Psoas muscle (tissue), 8 donors: Measurements from ENCODE around the gene LIMD2. TPM values are rescaled to one million over a fixed set of nuclear protein-coding genes. Genes with fewer than 3 reads are reported as not detected.

Experiments used
- ATAC-seq, 4 donors: fragments of 200-7000 bp; cut with Tn5 transposase; one replicate each; pipeline ENCODE4 v1.9.1; 2020; ENCODE audit warnings: moderate library complexity in 3 of 4, mild to moderate bottlenecking in 2 of 4
- DNase-seq, 2 donors: peaks; one replicate each; pipeline ENCODE4 v3.0.0-alpha.2; 2020
- H3K27ac ChIP-seq: fragments of 200-600 bp; one replicate; pipeline ENCODE4 v1.8.0; 2022
- H3K27me3 ChIP-seq, 3 donors: fragments of 200-600 bp in 1 of 3; one replicate each; pipeline versions ENCODE4 v1.6.1 to v1.8.0; 2013 to 2022; ENCODE audit warnings: low read length in 2 of 3, mild to moderate bottlenecking in 2 of 3, moderate library complexity in 1 of 3; ENCODE audit not compliant: insufficient read depth in 3 of 3
- H3K36me3 ChIP-seq, 2 donors: fragments of 200-600 bp in 1 of 2; one replicate each; pipeline versions ENCODE4 v1.6.1 to v1.8.0; 2013 to 2022; ENCODE audit warnings: low read depth in 1 of 2, mild to moderate bottlenecking in 1 of 2, moderate library complexity in 1 of 2; ENCODE audit not compliant: insufficient read depth in 1 of 2
- H3K4me1 ChIP-seq: fragments of 200-600 bp; one replicate; pipeline ENCODE4 v1.8.0; 2022
- H3K4me3 ChIP-seq: fragments of 200-600 bp; one replicate; pipeline ENCODE4 v1.8.0; 2022; ENCODE audit warnings: mild to moderate bottlenecking
- H3K9me3 ChIP-seq: fragments of 200-600 bp; one replicate; pipeline ENCODE4 v1.8.0; 2022
- CTCF ChIP-seq: fragments of 200-600 bp; IDR thresholded peaks from one replicate; pipeline ENCODE4 v1.8.0; 2022; ENCODE audit warnings: antibody characterized with exemption
- WGBS, 3 donors: extraction: QIAGEN DNeasy Blood & Tissue Kit; methylation state at CpG; one replicate each; pipeline versions ENCODE4 v1.1.6 to v1.1.7; 2013; 5-methylcytosine and 5-hydroxymethylcytosine counted together
- intact Hi-C, 2 donors: fragments of 100-400 bp; cut with DNase I; formaldehyde crosslinking; loops; one replicate each; pipeline versions ENCODE4 v1.11.0 to v1.14.2; 2022
- polyA plus RNA-seq, 3 donors: library from polyadenylated mRNA; stranded (reverse); fragments of 200-250 nt; gene quantifications; one replicate each; pipeline ENCODE4 v1.2.3, GENCODE V29; 2013
- total RNA-seq, 4 donors: library from RNA; stranded (reverse); fragmentation: NEBNext Ultra II Directional in 2 of 4; extraction: Animal tissue kit (Norgen Biotek cat#: 25700) in 2 of 4; gene quantifications; one replicate each; pipeline versions ENCODE4 v1.2.1 to v1.2.4, GENCODE V29; 2021 to 2023
- donor health status: healthy with polysubstance abuse.
- donor health status: DM: no; HTN: no; CAD: no; lungs with moderate emphysema.
- donor health status: Bipolar disorder and iron deficiency.
- donor health status: healthy.
- donor health status: DM: yes; HTN: yes; CAD: no.
- donor health status: DM: no; HTN: no; CAD: no.
- donor health status: DM: no; HTN: no; CAD: no.
- donor health status: DM: yes; HTN: yes; CAD: no.

The LIMD2 gene
- total and polyA plus RNA-seq, 7 donors: 0.95 to 4.4 (median 2.7) TPM

GRCh38 chr17:63692195-63692816, 7.6 kb downstream of the LIMD2 start:
- Histone ChIP-seq H3K4me3 (no peak overlapping the region), H3K4me1 (no peaks in the 10 kb centered on the region), H3K27ac (no peak overlapping the region), H3K9me3 (no peaks in the 10 kb centered on the region), H3K36me3 (peaks cover 2 to 80% of the 10 kb centered on the region in 2 donors), H3K27me3 (no peaks in the 10 kb centered on the region)
- ATAC-seq (no peak), DNase-seq (no peak)
- WGBS, 3 donors: 91 to 94% (median 93%) methylated on average over 11 of the region's 11 CpGs
- intact Hi-C loops: no loop called here
- TF ChIP-seq CTCF: no peak

GRCh38 chr17:63689479-63689878, 10.4 kb downstream of the LIMD2 start:
- Histone ChIP-seq H3K36me3 (peaks cover 2 to 92% of the 10 kb centered on the region in 2 donors), H3K4me3 (no peak overlapping the region), H3K27ac (no peak overlapping the region), H3K4me1 (no peaks in the 10 kb centered on the region), H3K27me3 (no peaks in the 10 kb centered on the region), H3K9me3 (no peaks in the 10 kb centered on the region)
- no peak for ATAC-seq
- 93 to 96% (median 94%) methylated on average over 14 of the region's 14 CpGs for WGBS, 3 donors
- intact Hi-C loops: no loop called here
- no peak for DNase-seq
- TF ChIP-seq CTCF: no peak

- peaks cover 2 to 92% of the 10 kb centered on the region in 2 donors for H3K36me3 ChIP-seq
- 78 to 80% (median 79%) methylated on average over 12 of the region's 12 CpGs for WGBS, 3 donors
- H3K27ac ChIP-seq: no peak overlapping the region
- H3K4me1 ChIP-seq: no peaks in the 10 kb centered on the region
- H3K4me3 ChIP-seq: no peak overlapping the region
- no peak for ATAC-seq
- no peak for TF ChIP-seq CTCF
- no peaks in the 10 kb centered on the region for H3K9me3 ChIP-seq
- H3K27me3 ChIP-seq: no peaks in the 10 kb centered on the region
- intact Hi-C loops: no loop called here
- no peak for DNase-seq
Measured at GRCh38 chr17:63688396-63689020, 11.4 kb downstream of the LIMD2 start.

GRCh38 chr17:63686138-63686685, 13.7 kb downstream of the LIMD2 start:
- H3K27ac ChIP-seq: no peak overlapping the region
- H3K9me3 ChIP-seq: no peaks in the 10 kb centered on the region
- DNase-seq (no peak), ATAC-seq (no peak)
- intact Hi-C loops: no loop called here
- no peak for TF ChIP-seq CTCF
- no peak overlapping the region for H3K4me3 ChIP-seq
- H3K4me1 ChIP-seq: no peaks in the 10 kb centered on the region
- peaks cover 8 to 89% of the 10 kb centered on the region in 2 donors for H3K36me3 ChIP-seq
- 94 to 96% (median 94%) methylated on average over 3 of the region's 3 CpGs for WGBS, 3 donors
- no peaks in the 10 kb centered on the region for H3K27me3 ChIP-seq
